Measurements from ENCODE around the gene ACOXL.
A peak's percentile ranks its signal among the peaks of the same experiment; 100 is the strongest.
"Not testable (repeated sequence)": the region's sequence is repeated elsewhere in the genome, so short reads cannot be mapped to it uniquely, and the experiment has no call there.

The ACOXL gene

GRCh38 chr2:110941226-110941625 lies 208.9 kb downstream of the ACOXL start:
- DNase-seq = no peak

GRCh38 chr2:110943070-110943634 lies 210.8 kb downstream of the ACOXL start:
- DNase-seq = no peak

DNA sequence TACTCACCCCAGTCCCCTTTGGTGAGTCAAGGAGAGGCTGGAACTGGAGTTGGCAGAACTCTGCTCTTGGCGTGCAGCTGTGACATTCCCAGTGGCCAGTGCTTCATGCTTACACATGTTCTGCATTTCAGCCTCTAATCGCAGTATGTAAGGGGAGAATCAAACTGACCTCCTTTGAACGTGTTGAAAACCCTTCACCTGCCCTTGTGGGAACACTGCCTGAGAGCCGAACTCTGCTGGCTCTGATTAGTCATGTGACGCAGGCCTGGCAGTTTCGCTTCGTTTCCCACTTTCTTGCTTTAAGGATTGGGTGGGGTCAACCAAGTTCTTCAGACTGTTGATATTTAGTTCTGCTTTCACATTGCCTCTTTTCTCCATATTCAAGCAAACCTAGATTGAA lies 214.5 kb downstream of the ACOXL start:
- no peak for DNase-seq

- peak; percentile 20 for DNase-seq
Observed at GRCh38 chr2:110948027-110948674, 215.8 kb downstream of the ACOXL start.

- no peak for DNase-seq
Observed at GRCh38 chr2:110950281-110950680, 217.9 kb downstream of the ACOXL start.

DNA sequence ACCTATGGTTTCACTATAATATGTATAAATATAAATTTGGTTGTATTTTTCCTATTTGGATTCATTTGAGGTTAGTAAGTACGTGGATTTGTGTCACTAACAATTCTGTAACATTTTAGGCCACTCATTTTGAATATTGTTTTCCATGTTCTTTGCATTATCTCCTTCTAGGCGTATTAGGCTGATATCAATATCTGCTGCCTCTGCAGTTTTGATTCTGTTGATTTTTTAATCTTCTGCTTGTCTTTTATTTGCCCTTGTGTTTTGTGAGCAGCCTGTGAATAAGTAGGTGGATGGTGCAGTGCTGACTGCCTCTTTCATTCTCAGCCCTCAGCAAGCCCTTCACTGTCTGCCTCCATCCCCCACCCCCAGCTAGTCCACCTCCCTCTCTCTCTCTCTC lies 222.7 kb downstream of the ACOXL start:
- DNase-seq = no peak

DNA sequence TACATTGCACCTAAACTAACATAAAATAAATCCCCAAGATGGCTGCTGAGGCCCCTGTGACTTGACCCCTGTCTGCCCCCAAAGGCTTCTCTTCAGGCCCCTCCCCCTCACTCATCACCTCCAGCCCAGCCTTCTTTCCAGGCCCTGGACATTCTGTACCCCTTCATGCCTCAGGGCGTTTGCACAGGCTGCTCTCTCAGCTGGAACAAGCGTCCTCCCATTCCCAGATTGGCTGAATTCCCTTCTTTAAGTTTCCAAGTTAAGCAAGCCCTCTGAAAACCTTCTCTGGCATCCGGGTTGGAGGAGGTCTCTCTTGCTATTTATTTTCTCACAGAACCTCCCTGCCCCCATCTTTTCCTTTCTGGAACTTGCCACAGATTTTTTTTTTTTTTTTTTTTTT lies 223.2 kb downstream of the ACOXL start:
- no peak for DNase-seq

- no peak for DNase-seq
Observed at GRCh38 chr2:110957293-110957692, 224.9 kb downstream of the ACOXL start.

DNA sequence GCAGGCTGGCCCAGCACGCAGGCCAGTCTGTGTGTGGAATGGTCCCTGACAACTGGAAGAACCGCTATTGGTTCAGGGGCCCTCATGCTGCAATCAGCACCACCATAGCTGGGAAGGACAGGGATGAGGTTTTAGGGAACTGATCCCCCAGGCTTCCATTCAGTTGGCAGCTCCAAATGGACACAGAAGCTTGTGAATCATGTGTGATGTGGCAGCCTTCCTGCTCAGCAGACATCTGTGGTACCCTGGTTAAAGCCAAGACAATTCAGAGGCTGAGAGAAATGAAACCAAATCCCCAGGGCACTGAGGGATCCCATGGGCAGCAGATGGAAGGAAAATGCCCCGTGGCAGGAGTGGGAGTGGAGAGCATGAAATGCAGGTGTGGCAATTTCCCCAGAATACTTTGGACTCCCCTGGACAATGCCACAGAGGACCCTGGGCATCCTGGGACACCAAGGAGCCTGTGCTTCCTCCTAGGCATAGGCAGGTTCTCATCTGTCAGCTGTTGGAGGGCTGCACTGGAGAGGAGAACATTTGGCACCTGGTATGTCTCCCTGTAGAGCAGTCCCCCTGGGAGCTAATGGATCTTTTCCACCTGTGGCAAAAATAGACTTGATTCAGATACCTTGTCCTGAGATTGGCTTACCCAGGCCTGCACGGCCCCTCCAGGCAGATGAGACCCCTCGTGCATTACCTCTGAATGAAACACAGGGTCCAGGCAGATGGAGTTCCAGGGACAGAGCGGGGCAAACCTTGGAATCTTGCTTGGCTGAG lies 226.2 kb downstream of the ACOXL start:
- DNase-seq = no peak

- DNase-seq = no peak
Observed at GRCh38 chr2:110959198-110959597, 226.8 kb downstream of the ACOXL start.

DNA sequence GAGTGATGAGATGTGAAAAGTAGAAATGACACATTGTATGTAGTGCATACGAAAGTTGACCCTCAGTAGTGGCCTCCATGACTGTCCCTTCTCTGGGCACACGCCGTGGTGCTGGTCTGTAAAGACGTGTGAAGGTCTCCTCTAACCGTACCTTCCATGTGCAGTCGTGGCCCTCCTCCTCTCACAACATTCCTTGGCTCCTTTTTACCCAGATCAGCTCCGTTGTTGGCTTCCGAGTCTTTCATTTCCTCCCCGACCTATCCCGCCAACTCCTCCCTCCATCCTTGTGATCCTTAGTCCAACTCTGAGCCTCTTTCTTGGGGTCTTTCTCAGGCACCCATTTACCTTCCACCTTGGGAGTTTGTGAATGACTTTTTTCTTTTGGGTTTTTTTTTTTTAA lies 227.9 kb downstream of the ACOXL start:
- no peak for DNase-seq

DNA sequence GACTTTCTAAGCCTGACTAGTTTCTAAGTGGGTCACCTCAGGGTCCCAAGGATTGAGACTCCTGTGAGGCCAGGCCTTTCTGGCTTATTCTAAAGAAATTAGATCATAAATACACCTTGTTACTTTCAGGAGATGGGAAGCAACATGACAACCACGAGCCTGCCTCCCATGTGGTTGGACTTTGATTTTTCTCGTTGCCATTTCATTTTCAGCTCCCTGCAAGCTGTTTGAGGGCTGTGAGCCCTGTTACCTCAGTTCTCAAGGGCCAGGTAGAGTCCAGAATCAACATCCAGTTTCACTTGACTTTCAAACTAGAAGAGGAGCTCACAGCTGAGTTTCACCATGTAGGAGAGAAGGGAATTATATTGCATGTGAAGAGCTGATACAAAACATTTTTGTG lies 228.6 kb downstream of the ACOXL start:
- DNase-seq = no peak

GRCh38 chr2:110961643-110962042 lies 229.3 kb downstream of the ACOXL start:
- DNase-seq = not testable (repeated sequence)

GRCh38 chr2:110969696-110970095 lies 237.3 kb downstream of the ACOXL start:
- DNase-seq = no peak

DNA sequence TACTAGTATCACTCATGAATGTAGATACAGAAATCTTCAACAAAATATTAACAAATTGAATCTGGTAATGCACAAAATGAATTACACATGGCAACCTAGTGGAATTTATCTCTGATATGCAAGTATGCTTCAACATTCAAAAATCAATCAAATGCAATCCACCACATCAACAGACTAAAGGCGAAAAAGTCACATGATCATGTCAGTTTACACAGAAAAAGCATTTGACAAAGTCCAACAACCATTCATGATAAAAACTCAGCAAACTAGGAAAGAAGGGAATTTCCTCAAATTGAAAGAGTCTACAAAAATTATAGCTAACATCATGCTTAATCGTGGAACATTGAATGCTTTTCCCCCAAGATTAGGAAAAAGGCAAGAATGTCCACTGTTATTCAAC lies 237.8 kb downstream of the ACOXL start:
- DNase-seq = no peak

- DNase-seq = no peak
Observed at GRCh38 chr2:110971811-110972210, 239.4 kb downstream of the ACOXL start.

DNA sequence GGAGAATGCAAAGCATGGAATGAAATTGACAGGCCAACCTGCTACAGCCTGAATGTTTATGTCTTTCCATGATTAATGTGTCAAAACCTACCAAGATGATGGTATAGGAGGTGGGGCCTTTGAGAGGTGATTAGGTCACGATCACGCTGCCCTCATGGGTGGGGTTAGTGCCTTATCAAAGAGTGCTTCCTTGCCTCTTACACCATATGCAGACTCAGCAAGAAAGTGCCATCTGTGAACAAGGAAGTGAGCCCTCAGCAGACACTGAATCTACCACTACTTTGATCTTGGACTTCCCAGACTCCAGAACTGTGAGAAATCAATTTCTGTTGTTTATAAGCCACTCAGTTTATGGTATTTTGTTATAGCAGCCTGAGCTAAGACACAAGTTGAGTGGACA lies 240.9 kb downstream of the ACOXL start:
- DNase-seq = no peak

GRCh38 chr2:110977403-110977802 lies 245.0 kb downstream of the ACOXL start:
- DNase-seq = no peak

DNA sequence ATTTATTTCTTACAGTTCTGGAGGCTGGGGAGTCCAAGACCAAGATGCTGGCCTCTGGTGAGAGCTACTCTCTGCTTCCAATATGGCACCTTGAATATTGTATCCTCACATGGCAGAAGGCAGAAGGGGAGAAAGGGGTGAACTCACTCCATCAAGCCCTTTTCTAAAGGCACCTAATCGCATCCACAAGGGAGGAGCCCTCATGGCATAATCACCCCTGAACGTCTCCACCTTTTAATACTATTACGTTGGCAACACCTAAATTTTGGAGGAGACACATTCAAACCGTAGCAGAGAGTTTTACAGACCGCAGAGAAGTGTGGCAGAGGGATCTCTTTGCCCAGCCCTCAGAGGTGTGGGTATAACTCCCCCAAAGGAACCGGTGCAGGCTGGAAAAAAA lies 245.8 kb downstream of the ACOXL start:
- DNase-seq = no peak

DNA sequence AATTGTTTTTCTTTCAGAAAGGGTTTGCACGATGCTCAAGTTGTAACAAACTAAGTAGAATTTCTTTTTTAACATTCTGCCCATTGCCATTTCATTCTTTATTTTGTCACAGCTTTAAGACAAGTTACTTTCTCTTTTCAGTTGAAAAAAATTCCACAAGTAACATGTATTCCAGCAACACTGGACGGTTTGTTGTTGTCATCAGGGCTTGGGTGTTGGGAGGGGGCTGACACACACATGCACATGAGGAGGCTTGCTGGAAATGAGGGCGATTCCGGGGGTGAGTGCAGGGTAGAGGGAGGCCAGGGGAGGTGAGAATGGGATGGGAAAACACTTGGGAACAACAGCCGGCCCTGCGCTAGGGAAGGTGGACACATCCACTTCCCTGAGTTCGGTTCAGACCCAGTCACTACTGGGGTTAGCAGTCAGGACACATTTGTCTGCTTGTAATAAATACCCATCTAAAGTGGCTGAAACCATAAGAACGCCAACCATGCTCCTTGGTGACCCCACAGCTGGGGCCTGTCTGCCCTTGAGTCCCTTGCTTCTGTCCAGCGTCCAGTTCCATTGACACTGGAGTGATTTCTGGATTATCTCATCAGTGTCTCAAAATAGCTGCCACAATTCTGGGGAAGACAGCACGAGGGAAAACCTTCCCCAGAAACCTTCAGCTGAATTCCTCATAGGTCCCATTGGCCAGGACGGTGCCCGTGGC lies 246.5 kb downstream of the ACOXL start:
- DNase-seq = no peak

GRCh38 chr2:110979471-110980338 lies 247.3 kb downstream of the ACOXL start:
- no peak for DNase-seq

GRCh38 chr2:110980339-110981062 lies 248.1 kb downstream of the ACOXL start:
- DNase-seq = no peak

Measured in NCI-H1105 (cell line).